Superior temporal gyrus (tissue), 1 donor: ENCODE data around the gene MIP.
"Not testable (repeated sequence)": the region's sequence is repeated elsewhere in the genome, so short reads cannot be mapped to it uniquely, and the experiment has no call there.

Experiments
- DNase-seq: peaks from one replicate; pipeline ENCODE4 v3.0.0-alpha.2; 2016; ENCODE audit errors: extremely low spot score

The MIP gene

DNA sequence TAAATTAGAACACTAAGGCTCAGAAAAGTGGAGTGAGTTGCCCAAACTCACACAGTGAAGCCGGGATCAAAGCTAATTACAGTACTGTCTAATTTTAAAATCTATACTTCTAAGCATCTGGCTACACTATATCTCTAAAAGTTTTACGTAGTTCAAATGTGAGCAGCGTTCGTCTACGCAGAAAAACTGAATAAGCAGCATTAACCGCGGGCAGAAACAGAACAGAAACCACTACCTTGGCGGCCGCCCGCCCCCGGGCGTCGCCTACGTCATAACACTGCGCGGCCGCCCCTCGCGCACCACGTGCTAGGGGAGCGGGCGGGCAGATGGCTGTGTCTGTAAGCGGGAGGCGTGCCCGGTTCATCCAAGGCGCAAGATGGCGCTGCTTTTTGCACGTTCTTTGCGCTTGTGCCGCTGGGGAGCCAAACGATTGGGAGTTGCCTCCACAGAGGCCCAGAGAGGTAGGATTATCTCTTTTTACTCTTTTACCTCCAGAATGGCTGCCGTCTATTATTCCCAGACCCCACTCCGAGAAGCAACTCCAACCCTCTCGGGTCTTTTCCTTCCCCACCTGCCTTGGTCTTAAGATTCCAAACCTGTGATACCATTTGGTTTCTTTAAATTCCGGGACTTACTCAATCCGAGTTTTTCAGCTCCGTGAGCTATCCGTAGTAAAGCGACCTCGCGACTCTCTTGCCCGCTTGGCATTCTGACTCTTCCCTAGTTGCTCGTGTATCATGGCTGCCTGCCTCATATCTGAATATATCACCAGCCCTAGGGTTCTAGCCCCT, 14.0 kb upstream of the MIP start, which contains the start of gene SPRYD4:
TSS of gene SPRYD4 (plus strand) at position 363 of the 791 bp plus-strand sequence. CDS start at position 377, 14 bp downstream.
- DNase-seq = peak; percentile 96

GRCh38 chr12:56462565-56462964, 8.1 kb upstream of the MIP start:
- no peak for DNase-seq

DNA sequence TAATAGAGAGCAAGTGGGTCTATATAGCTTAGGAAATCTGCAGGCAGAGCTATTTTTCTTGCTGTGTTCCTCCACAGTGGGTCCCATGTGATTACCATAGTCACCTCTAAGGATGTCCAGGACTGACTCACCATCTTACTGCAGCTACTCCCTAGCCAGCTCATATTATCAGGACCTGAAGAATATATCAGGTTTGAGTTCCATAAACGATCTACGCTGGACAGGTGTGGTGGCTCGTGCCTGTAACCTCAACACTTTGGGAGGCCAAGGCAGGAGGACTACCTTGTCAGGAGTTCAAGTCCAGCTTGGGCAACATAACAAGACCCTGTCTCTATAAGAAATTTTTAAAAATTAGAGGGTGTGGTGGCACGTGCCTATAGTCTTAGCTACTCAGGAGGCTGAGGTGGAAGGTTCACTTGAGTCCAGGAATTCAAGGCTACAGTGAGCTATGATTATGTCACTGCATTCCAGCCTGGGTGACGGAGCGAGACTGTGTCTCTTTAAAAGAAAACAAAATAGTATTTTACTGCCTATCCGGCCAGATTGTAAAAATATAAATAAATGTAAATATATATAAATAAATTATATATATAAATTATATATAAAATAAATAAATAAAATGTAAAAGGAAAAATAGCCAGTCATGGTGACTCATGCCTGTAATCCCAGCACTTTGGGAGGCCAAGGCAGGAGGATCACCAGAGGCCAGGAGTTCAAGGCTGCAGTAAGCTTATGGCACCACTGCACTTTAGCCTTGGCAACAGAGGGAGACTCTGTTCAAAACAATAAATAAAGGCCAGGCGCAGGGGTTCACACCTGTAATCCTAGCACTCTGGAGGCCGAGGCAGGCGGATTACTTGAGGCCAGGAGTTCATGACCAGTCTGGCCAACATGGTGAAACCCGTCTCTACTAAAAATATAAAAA, 7.0 kb upstream of the MIP start:
- no peak for DNase-seq

GRCh38 chr12:56457817-56458216, 3.4 kb upstream of the MIP start:
- no peak for DNase-seq

DNA sequence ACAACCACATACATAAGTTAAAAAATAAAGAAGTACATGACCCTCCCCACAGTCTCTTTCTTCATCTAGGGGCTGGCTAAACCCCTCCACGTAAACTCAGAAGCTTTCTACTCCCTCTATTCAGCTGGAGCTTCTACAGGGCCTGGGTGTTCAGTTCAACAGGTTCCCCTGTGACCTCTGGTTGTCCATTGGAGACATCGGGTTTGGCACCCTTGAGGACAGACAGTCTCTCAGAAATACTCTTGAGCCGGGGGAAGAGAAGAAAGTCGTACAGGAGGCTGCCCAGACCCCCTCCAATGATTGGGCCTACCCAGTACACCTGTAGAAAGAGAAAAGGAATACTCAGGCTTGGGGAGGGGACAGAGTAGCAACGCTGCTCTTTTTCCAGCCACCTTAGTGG, 3.3 kb downstream of the MIP start:
- no peak for DNase-seq

DNA sequence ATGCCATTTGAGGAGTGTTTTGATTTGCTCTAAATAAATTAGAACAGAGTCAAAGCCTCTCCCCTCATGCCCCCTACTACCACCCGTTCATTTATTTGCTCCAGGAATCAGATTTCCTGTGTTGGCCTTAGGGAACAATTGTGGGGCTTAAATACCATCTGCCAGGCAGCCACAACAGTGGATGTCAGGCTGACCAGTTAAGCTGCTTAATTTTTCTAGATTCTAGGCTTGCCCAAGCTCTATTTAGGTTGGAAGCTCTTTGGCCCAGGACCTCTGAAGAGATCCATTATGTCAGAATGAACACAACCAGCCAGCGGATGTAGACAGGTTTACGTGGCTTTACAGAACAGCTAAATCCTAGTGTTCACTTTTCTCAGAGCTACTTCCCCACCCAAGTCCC, 4.2 kb downstream of the MIP start:
- DNase-seq = no peak

DNA sequence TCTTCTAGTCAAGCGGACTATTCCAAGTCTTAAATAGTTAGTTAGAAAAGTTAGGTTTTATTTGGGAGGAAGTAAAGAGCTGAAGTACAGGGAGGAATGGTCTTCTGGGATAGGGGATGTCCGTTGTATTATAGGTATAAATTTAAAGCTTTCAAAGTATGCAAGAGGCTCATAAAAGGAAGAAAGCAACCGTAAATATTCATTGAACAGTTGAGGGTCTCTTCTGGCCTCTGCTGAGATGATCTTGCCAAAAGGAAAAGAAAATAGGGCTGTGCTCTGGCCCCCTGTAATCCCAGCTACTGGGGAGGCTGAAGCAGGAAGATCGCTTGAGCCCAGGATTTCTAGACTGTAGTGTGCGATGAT, 4.9 kb downstream of the MIP start:
- DNase-seq = no peak

- DNase-seq = peak; percentile 96
These were observed 5.4 kb downstream of the MIP start, which contains the start of gene TIMELESS for GRCh38 chr12:56448860-56449621. Gene TIMELESS (minus strand): TSS chr12:56449426. CDS start chr12:56434170, 15,256 bp downstream.

GRCh38 chr12:56443208-56443607, 11.2 kb downstream of the MIP start:
- DNase-seq = not testable (repeated sequence)

DNA sequence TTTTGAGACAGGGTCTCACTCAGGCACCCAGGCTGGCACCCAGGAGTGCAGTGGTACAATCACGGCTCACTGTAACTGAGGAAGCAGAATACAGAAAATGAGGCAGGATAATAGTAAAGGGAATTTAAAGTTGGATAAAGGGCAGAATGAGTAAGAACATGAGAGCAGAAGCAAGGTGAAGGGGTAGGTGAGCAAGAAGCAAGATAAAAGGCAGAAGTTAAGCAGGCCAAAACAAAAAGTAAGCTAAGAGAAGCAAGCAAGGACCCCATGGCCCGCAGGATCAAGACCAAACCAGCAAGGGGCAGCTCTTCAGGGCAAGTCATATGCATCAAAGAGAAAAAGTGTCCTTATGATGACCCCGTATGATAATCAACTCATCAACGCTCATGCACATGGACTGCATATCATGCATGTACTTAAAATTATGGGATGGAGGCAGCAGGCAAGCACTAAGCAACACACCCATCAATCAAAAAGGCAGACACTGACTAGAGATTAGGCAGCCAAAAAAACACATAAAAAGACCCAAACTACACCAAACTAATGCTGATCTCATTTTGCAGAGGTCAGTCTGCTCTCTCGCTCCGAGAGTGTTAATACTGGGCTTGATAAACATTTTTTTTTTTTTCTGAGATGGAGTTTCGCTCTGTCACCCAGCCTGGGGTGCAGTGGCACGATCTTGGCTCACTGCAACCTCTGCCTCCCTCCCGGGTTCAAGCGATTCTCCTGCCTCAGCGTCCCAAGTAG, 16.9 kb downstream of the MIP start:
- DNase-seq = no peak

DNA sequence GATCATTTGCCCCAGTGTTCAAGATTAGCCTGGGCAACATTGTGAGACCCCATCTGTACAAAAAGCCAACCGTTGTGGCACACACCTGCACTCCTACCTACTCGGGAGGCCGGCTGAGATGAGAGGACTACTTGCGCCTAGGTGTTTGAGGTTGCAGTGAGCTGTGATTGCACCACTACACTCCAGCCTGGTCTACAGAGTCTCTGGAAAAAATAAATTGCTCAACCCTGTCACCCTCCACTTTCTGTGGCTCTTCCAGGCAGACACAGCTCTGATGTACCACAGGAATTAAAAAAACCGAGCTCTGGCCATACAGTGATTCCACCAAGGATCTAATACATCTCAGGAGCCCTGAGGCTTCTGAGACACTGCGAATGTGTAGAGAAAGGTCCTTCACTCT, 19.6 kb downstream of the MIP start:
- no peak for DNase-seq

- DNase-seq = no peak
These were observed 22.6 kb downstream of the MIP start for GRCh38 chr12:56431850-56432249.

GRCh38 chr12:56431288-56431687, 23.2 kb downstream of the MIP start:
- DNase-seq = no peak

DNA sequence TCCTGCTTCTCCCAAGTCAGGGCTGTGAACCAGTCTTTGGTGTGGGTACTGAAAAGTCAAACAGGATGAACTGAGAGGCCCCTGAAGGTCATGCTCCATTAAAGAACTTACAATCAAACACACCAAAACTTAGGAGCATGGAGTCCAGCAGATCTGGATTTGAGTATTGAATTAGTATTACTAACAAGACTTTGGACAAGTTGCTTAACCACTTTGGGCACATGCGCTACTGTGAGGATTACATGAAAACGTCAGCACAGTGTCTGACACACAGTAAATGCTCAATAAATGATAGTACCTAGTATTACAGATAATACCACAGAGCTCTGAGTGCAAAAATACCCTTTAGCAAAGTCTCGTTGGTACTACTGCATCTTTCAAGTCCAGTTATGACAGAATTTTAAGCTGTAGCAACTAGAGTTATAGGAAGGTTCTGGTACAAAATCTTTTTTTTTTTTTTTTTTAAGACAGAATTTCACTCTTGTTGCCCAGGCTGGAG, 28.5 kb downstream of the MIP start:
- DNase-seq = no peak

- DNase-seq = no peak
These were observed 29.3 kb downstream of the MIP start for GRCh38 chr12:56425193-56425592.

GRCh38 chr12:56420411-56420810, 34.0 kb downstream of the MIP start:
- DNase-seq = no peak

- DNase-seq = no peak
These were observed 36.7 kb downstream of the MIP start for GRCh38 chr12:56417739-56418138.

- DNase-seq = no peak
These were observed 40.1 kb downstream of the MIP start for GRCh38 chr12:56414401-56414800.

- DNase-seq = no peak
These were observed 41.1 kb downstream of the MIP start for GRCh38 chr12:56413392-56413791.

DNA sequence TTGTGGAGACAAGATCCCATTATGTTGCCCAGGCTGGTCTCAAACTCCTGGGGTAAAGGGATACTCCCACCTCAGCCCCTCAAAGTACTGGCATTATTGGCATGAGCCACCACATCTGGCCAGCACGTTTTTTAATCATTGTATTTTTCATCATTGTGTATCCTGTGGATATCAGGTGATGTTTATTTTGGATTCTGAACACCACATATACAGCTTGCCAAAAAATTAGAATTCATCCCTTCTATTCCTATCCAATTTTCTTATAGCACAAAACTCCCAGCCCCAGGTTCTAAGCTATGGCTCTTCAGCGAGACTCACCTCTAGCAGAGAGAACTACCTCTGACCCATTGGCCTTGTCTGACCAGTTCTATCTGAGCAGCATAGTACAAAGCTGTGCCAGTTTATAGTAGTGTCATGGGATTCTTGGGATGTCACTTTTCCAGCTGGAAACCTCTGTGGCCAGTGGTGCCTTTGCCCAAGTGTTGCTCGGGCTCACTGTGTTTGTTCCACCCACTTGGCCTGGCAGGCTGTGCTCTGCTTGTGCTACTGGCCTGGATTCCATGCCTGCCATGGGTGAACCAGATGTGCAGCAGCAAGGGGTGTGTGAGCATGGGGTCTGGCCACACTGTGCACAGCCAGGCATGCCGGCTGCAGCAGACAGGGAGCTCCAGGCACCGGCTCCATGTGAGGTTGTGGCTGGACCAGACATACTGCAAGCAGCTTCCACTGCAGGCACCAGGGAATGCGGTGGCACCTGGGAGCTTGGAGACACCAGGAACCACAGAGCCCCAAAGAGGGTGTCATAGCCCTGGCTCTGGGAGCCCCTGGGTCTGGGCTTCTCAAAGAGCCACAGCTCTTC, 42.4 kb downstream of the MIP start:
- DNase-seq = no peak
